GM06990 (cell line): ENCODE data around the gene SAMD11.

Experiments
- DNase-seq: peaks from one replicate; pipeline ENCODE4 v3.0.0-alpha.2; 2011; ENCODE audit not compliant: insufficient read length; ENCODE audit errors: extremely low read depth
- H3K27me3 ChIP-seq: replicated peaks from 2 replicates; pipeline ENCODE4 v1.6.0; 2011; ENCODE audit warnings: low read length; ENCODE audit not compliant: control insufficient read depth, insufficient read depth
- H3K36me3 ChIP-seq: 2 replicates; pipeline ENCODE4 v1.5.1; 2011; ENCODE audit warnings: low read length; ENCODE audit not compliant: control insufficient read depth, insufficient read depth
- H3K4me3 ChIP-seq: replicated peaks from 2 replicates; pipeline ENCODE4 v1.5.1; 2011; ENCODE audit warnings: low read depth, mild to moderate bottlenecking, control low read depth, low read length
- CTCF ChIP-seq: IDR thresholded peaks from 2 replicates; pipeline ENCODE4 v1.5.1; 2011; ENCODE audit warnings: low read length, control low read depth, mild to moderate bottlenecking, inconsistent platforms; ENCODE audit not compliant: insufficient read depth, poor library complexity, severe bottlenecking

The SAMD11 gene

GRCh38 chr1:965526-966134 lies 41.9 kb downstream of the SAMD11 start:
- no peak for TF ChIP-seq CTCF
- Histone ChIP-seq H3K27me3 (no peaks in the 10 kb centered on the region), H3K4me3 (no peak overlapping the region)

GRCh38 chr1:966135-966703 lies 42.5 kb downstream of the SAMD11 start, which contains the start of gene PLEKHN1:
TSS of gene PLEKHN1 (plus strand) at chr1:966482. CDS start at chr1:966532, 50 bp downstream.
- H3K36me3 ChIP-seq = peaks cover 2% of the 10 kb centered on the region; the same call in 1 of the 2 replicates
- DNase-seq = no peak
- no peaks in the 10 kb centered on the region for H3K27me3 ChIP-seq
- TF ChIP-seq CTCF = no peak
- peak within 1 kb of the TSS; percentile 69 for H3K4me3 ChIP-seq

More at GRCh38 chr1:965526-966134, 41.9 kb downstream of the SAMD11 start:
- DNase-seq = no peak
- H3K36me3 ChIP-seq = peaks cover 2% of the 10 kb centered on the region; the same call in 1 of the 2 replicates

- Histone ChIP-seq H3K4me3 (peak overlapping the region; percentile 69), H3K27me3 (no peaks in the 10 kb centered on the region), H3K36me3 (peaks cover 2% of the 10 kb centered on the region; the same call in 1 of the 2 replicates)
- TF ChIP-seq CTCF = no peak
- DNase-seq = peak; percentile 75
Observed at GRCh38 chr1:966704-967300, 43.1 kb downstream of the SAMD11 start.

GRCh38 chr1:967466-968343 lies 44.0 kb downstream of the SAMD11 start:
- peaks cover 2% of the 10 kb centered on the region; the same call in 1 of the 2 replicates for H3K36me3 ChIP-seq
- TF ChIP-seq CTCF = no peak
- DNase-seq = no peak
- H3K27me3 ChIP-seq = no peaks in the 10 kb centered on the region
- H3K4me3 ChIP-seq = no peak overlapping the region

- no peak for TF ChIP-seq CTCF
- Histone ChIP-seq H3K4me3 (no peak overlapping the region), H3K27me3 (no peaks in the 10 kb centered on the region; the same call in 1 of the 2 replicates), H3K36me3 (no peaks in the 10 kb centered on the region)
- DNase-seq = no peak
Observed at GRCh38 chr1:969260-969855, 45.6 kb downstream of the SAMD11 start.
